ENCODE results near the gene RRAD.
A peak's percentile ranks its signal among the peaks of the same experiment; 100 is the strongest.
"Not testable (repeated sequence)": the region's sequence is repeated elsewhere in the genome, so short reads cannot be mapped to it uniquely, and the experiment has no call there.

Gene RRAD

DNA sequence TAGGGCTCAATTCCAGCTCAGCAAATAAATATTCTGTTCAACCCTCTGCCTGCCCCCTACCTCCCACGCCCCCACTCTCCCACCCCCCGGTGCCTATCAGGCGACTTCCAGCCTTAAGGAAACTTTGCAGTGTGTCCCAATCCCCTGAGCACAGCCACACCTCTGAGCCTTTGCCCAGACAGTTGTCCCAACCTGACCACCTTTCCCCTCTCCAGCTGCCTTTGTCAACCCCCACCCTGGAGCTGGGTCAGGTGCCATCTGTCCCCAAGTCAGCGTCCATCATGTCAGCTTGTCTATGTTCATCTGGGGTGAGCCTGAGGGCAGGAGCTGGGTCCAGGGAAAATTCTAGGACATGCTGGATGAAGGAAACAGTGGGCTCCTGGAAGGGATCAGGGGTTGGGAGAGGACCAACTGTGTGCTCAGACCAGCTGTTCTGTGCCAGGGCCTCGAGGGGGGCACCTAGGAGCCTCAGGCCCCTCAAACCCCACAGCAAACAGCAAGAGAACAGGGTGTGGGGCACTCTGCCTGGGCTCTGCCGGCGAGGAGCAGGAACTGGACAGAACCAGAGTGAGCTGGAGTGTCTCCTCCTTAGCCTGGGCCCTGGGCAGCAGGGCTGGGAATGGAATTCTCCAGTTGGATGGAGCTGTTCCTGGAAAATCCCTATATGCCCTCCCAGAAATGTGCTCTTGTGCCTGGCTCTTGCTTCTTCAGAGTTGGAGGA is 24.5 kb downstream of the RRAD start:
- peak; percentile 26 for DNase-seq (ENCODE audit: low read depth)

DNA sequence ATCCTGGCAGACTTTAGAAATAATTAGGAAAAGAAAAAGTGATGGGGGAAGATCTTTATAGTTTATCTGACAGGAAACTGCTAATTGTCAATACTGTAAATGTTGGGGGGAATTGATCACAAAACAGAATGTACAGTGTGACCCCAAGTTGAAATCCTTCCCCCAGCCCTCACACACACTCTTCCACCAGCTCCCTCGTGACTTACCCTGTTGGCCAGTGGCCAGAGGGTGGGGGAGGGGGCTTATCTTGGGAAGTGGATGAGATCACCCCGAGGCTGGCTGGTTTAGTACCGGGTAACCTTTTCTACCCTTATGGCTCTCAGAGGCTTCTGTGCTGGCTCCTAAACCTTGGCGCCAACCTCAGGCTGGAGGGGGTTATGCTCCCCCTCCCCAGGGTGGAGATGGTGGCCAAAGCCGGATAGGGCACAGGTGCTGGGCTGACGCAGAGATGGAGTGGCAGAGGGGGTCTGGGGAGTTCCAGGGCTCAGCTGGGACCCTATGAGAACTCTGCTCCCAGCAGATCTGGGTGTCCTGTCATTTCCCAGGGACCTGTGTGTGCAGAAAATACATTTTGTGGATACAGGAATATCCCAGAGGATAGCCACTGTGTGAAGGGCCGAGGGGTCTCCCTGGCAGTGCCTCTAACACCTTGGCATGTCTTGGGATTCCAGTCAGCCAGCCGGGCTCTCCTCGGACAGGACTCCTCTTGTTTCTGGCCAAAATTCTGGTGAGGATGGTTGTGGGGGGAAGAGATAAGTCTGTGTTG is 25.2 kb downstream of the RRAD start:
- peak; percentile 78 for DNase-seq (ENCODE audit: low read depth)

DNA sequence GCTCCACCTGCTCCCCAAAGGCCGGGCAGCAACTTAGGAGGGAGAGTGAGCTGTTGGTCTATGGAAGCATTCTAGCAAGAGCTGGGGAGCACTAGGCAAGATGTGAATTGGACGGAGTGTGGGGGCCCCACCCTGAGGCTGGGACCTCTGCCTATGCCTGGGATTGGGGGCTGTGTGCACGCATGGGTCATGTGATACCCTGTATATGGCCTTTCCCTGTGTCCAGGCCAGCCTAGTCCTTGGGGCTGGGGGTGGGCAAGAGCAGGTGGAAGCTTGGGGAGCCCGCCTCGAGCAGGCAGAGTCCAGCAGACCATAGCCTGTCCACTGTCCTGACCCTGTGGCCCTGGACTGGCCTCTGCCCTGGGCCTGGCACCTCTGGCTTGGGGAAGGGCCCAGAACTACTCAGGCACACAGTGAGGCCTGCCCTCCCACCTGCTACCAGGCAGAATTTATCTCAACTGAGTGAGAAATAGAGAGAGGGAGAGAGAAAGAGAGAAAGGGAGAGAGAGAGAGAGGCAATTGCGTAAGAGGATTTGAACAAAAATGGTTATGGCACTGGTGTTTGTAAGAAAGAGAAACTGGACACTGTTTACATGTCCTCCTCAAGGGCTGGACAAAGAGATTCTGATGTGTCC is 25.9 kb downstream of the RRAD start:
- DNase-seq (ENCODE audit: low read depth) = peak; percentile 64

GRCh38 chr16:66898933-66899309 is 26.4 kb downstream of the RRAD start:
- DNase-seq (ENCODE audit: low read depth) = no peak

GRCh38 chr16:66898207-66898606 is 27.1 kb downstream of the RRAD start:
- peak; percentile 78 for DNase-seq (ENCODE audit: low read depth)

DNA sequence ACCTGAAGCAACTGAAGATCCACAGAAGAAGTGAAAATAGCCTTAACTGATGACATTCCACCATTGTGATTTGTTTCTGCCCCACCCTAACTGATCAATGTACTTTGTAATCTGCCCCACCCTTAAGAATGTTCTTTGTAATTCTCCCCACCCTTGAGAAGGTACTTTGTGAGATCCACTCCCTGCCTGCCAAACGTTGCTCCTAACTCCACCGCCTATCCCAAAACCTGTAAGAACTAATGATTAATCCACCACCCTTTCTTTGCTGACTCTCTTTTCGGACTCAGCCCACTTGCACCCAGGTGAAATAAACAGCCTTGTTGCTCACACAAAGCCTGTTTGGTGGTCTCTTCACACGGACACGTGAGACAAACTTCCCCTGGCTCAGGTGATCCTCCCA is 28.7 kb downstream of the RRAD start:
- DNase-seq (ENCODE audit: low read depth) = not testable (repeated sequence)

DNA sequence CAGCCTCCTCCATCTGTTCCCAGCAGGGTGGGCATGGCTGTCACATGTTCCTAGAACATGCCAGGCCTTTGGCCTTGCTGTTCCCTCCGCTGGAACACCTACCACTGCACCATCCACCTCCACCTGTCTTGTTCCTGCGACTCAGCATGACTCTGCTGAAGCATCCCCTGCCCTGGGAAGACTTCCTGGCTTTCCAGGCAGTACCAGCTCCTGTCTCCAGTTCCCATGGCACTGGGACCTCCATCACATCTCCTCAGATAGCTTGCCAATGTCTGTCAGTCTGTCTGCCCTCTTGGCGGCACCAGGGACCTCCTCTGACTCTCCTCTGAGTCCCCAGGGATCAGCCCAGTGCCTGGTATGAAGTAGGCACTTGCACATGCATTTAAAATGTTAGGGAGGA is 29.3 kb downstream of the RRAD start:
- DNase-seq (ENCODE audit: low read depth) = no peak

- DNase-seq (ENCODE audit: low read depth) = no peak
These were observed 29.7 kb downstream of the RRAD start for GRCh38 chr16:66895689-66895979.

DNA sequence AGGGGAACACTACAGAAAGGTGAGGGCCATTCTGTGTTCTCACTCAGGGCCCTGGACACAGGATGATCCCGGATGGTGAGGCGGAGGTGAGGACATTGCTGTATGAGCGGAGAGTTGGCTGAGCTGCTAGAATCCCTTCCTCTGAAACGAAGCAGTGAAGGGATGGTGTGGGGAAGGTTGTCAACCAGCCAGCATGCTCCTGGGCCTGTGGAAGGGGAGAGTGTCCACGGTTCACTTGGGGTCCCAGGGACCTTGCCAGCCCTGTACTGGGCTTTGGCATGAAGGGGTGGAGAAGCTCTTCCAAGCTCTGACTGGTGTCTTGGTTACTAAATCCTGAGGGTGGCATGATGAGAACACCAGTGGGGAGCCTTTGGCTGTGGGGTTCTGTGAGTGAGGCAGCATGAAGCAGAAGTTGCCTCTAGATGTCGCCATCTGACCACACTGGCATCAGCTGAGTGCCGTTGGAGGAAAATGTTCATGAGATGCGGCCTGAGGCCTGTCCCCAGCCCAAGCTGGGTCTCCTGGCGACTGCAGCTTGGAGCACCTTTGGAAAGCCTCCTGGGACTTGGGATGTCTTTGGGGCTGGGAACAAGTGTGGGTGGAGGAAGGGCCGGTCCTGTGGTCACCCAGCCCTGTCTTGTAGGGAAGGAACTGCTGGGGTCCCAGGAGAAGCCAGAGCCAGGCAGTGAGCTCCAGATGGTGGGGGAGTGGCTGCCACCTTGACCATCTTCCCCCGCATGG is 30.2 kb downstream of the RRAD start:
- peak; percentile 79 for DNase-seq (ENCODE audit: low read depth)

DNA sequence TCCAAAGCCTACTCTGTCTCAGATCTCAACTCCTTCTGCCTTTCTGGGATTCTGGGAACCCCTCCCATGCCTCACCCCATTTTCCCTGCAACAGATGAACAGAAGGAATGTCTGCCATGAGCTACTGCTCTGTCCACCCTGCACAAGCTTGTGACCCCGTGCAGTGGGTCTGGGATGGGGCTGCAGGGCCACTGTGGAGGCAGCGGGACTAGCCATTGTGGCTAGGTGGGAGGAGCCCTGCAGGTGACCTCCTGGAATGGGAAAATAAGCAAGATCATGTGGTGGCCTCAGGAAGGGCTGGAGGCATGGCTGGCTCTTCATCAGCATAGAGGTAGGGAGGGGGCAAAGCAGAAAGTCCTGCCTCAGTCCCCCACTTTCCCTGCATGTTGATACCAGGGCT is 31.3 kb downstream of the RRAD start:
- DNase-seq (ENCODE audit: low read depth) = no peak

- DNase-seq (ENCODE audit: low read depth) = no peak
These were observed 33.5 kb downstream of the RRAD start for GRCh38 chr16:66891797-66892196.

- no peak for DNase-seq (ENCODE audit: low read depth)
These were observed 34.0 kb downstream of the RRAD start for GRCh38 chr16:66891360-66891759.

DNA sequence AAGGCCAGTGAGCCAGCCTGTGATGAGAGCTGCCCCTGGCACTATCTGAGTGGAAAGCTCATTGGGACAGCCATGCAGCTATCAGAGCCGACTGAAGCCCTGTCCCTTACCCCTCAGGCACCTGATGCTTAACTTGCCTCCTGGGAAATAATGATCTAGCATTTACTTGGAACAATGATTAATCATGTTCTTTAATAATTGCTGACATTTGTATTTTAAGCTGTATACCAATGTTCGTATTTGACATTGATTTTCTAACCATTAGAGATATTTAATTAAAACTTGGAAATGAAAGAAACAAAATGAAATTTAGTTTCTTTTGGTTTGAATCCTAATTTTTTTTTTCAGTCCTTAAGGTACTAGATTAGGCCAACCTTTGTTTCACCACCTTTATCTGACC is 34.5 kb downstream of the RRAD start:
- DNase-seq (ENCODE audit: low read depth) = no peak

DNA sequence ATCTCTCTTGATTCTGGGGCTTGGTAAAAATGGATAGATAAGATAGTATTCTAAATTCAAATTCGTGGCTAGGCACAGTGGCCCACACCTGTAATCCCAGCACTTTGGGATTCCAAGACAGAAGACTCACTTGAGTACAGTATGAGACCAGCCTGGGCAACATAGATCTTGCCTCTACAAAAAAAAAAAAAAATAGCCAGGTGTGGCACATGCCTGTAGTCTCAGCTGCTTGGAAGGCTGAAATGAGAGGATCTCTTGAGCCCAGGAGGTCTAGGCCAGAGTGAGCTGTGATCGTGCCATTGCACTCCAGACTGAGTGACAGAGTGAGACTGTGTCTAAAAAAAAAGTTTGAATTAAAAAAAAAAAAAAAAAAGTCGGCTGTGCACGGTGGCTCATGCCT is 35.7 kb downstream of the RRAD start:
- no peak for DNase-seq (ENCODE audit: low read depth)

DNA sequence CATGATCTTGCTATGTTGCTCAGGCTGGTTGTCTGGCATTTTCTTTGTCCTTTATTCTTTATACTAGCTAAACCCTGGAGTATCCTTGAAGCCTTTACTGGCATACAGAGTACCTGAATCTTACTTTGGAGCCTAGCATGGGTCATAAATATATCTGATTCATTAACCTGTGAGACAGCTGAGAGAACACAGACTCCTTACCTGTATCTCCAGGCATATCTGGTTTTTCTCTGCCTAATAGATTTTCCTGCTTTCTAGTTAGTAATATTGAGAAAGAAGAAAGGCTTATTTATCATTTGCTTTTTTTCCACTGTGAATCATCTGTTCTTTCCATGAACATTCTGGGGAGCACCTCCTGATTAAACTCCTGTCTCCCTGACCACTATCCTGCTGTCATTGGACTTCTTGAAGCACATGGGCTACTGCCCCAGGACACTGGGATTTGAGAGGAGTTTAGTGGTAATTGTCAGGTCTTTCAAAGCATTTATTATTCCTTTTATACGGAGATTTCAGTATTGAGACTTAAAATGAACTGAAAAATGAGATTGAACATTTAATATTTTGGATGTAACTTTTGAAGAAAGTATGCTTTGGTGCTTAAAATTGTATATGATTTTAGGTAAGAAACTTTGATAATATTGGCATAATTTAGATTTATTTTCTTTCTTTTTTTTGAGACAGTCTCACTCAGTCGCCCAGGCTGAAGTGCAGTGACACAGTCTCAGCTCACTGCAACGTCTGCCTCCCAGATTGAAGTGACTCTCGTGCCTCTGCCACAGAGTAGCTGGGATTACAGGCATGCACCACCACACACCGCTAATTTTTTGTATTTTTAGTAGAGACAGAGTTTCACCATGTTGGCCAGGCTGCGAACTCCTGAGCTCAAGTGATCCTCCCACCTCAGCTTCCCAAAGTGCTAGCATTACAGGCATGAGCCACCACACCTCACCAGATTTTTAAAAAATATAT is 36.4 kb downstream of the RRAD start:
- DNase-seq (ENCODE audit: low read depth) = no peak

- DNase-seq (ENCODE audit: low read depth) = peak; percentile 32
These were observed 38.4 kb downstream of the RRAD start for GRCh38 chr16:66886914-66887313.

GRCh38 chr16:66886321-66886720 is 39.0 kb downstream of the RRAD start:
- peak; percentile 73 for DNase-seq (ENCODE audit: low read depth)

DNA sequence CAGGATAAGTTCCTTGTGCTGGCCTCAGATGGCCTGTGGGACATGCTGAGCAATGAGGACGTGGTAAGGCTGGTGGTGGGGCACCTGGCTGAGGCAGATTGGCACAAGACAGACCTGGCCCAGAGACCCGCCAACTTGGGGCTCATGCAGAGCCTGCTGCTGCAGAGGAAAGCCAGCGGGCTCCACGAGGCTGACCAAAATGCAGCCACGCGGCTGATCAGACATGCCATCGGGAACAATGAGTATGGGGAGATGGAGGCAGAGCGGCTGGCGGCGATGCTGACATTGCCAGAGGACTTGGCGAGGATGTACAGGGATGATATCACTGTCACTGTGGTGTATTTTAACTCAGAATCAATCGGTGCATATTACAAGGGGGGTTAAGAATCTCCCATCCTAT is 39.8 kb downstream of the RRAD start:
- no peak for DNase-seq (ENCODE audit: low read depth)

GRCh38 chr16:66882702-66883101 is 42.6 kb downstream of the RRAD start:
- DNase-seq (ENCODE audit: low read depth) = no peak

GRCh38 chr16:66881964-66882508 is 43.3 kb downstream of the RRAD start:
- DNase-seq (ENCODE audit: low read depth) = no peak

DNA sequence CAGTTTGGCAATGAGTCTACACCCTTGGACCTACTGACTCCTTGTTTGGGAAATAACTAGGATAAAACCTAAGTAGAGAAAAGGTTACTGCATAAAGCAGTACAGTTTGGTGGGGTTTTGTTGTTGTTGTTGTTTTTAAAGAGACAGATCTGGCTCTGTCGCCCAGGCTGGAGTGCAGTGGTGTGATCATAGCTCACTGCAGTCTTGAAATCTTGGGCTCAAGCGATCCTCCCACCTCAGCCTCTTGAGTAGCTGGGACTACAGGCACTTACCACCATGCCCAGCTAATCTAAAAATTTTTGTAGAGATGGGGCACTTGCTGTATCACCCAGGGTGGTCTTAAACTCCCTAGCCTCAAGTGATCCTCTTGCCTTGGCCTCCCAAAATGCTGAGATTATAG is 43.8 kb downstream of the RRAD start:
- no peak for DNase-seq (ENCODE audit: low read depth)
